DND-41 (cell line): ENCODE data around the gene OTUD4.
"Not testable (repeated sequence)": the region's sequence is repeated elsewhere in the genome, so short reads cannot be mapped to it uniquely, and the experiment has no call there.

ENCODE experiments used
- ATAC-seq: fragments of 200-7000 bp; cut with Tn5 transposase; 3 replicates; pipeline ENCODE4 v1.9.1; 2021; ENCODE audit warnings: low read depth; ENCODE audit not compliant: insufficient read depth
- DNase-seq: peaks from one replicate; pipeline ENCODE4 v3.0.0-alpha.2; 2020
- H2AFZ ChIP-seq: 2 replicates; pipeline ENCODE4 v1.6.0; 2012; ENCODE audit warnings: low read depth, low read length
- H3K27ac ChIP-seq: 2 replicates; pipeline ENCODE4 v1.5.1; 2012; ENCODE audit warnings: low read length, inconsistent platforms
- H3K27me3 ChIP-seq: fragments of 200-600 bp; sonication (generic); 2 replicates; pipeline ENCODE4 v1.6.0; 2012; ENCODE audit warnings: low read length, mild to moderate bottlenecking, inconsistent platforms; ENCODE audit not compliant: insufficient read depth, poor library complexity
- H3K36me3 ChIP-seq: 2 replicates; pipeline ENCODE4 v1.5.1; 2012; ENCODE audit warnings: low read length, inconsistent platforms; ENCODE audit not compliant: insufficient read depth
- H3K4me1 ChIP-seq: 2 replicates; pipeline ENCODE4 v1.5.1; 2012; ENCODE audit warnings: mild to moderate bottlenecking, low read length; ENCODE audit not compliant: insufficient read depth
- H3K4me2 ChIP-seq: 2 replicates; pipeline ENCODE4 v1.6.0; 2012; ENCODE audit warnings: mild to moderate bottlenecking, moderate library complexity, low read length, inconsistent platforms; ENCODE audit not compliant: insufficient read depth
- H3K4me3 ChIP-seq, 2 experiments: fragments of 200-600 bp in 1 of 2; shearing (Covaris generic) in 1 of 2; 2 replicates each; pipeline ENCODE4 v1.5.1; 2012 to 2016; ENCODE audit warnings: inconsistent platforms in 2 of 2, low read length in 2 of 2, mild to moderate bottlenecking in 2 of 2, low read depth in 1 of 2, moderate library complexity in 1 of 2
- H3K79me2 ChIP-seq: 2 replicates; pipeline ENCODE4 v1.6.0; 2012; ENCODE audit warnings: low read length, inconsistent platforms; ENCODE audit not compliant: insufficient read depth
- H3K9ac ChIP-seq: 2 replicates; pipeline ENCODE4 v1.6.0; 2012; ENCODE audit warnings: low read depth, mild to moderate bottlenecking, inconsistent platforms, low read length, moderate library complexity
- H3K9me3 ChIP-seq: 2 replicates; pipeline ENCODE4 v1.5.1; 2012; ENCODE audit warnings: low read length, moderate library complexity, mild to moderate bottlenecking, inconsistent platforms; ENCODE audit not compliant: insufficient read depth, severe bottlenecking
- H4K20me1 ChIP-seq: 2 replicates; pipeline ENCODE4 v1.6.0; 2012; ENCODE audit warnings: low read length; ENCODE audit not compliant: insufficient read depth
- CTCF ChIP-seq: IDR thresholded peaks from 2 replicates; pipeline ENCODE4 v1.5.1; 2012; ENCODE audit warnings: borderline replicate concordance, low read length, moderate library complexity, mild to moderate bottlenecking; ENCODE audit not compliant: poor library complexity, severe bottlenecking; ENCODE audit errors: extremely low read depth
- EZH2 ChIP-seq: IDR thresholded peaks from 3 replicates; pipeline ENCODE4 v1.6.1; 2012; ENCODE audit warnings: borderline replicate concordance, low read depth, mild to moderate bottlenecking, moderate library complexity, low read length, inconsistent platforms; ENCODE audit not compliant: severe bottlenecking

The OTUD4 gene

GRCh38 chr4:145182222-145182621, 1.8 kb upstream of the OTUD4 start:
- Histone ChIP-seq H3K9ac (no peak overlapping the region), H3K4me3 (no peak overlapping the region), H4K20me1 (peaks cover 20% of the 10 kb centered on the region), H3K4me1 (peaks cover 22% of the 10 kb centered on the region), H3K9me3 (no peaks in the 10 kb centered on the region), H3K79me2 (peaks cover 31% of the 10 kb centered on the region), H3K36me3 (no peaks in the 10 kb centered on the region), H2AFZ (no peak overlapping the region), H3K4me2 (no peak overlapping the region), H3K27ac (no peak overlapping the region), H3K27me3 (peaks cover 2% of the 10 kb centered on the region)
- no peak for TF ChIP-seq EZH2
- TF ChIP-seq CTCF, result no peak
- ATAC-seq (no peak), DNase-seq (no peak)

- Histone ChIP-seq H3K36me3 (peaks cover 3% of the 10 kb centered on the region; the same call in 1 of the 2 replicates), H3K27me3 (peaks cover under 1% of the 10 kb centered on the region), H2AFZ (peak overlapping the region; percentile 86), H3K9ac (peak overlapping the region; percentile 80), H3K4me1 (peaks cover 29% of the 10 kb centered on the region), H3K4me2 (peak overlapping the region; percentile 82), H3K9me3 (no peaks in the 10 kb centered on the region), H3K4me3 (peak overlapping the region; percentile 30 to 68), H3K27ac (peak overlapping the region; percentile 76), H4K20me1 (peaks cover 27% of the 10 kb centered on the region), H3K79me2 (peaks cover 42% of the 10 kb centered on the region)
- TF ChIP-seq EZH2 (no peak), CTCF (no peak)
- DNase-seq, result no peak
- ATAC-seq, result no peak; the same call in 2 of the 3 replicates
Measured at GRCh38 chr4:145181091-145181501, 707 bp upstream of the OTUD4 start.

- peak; percentile 20; the same call in 2 of the 3 replicates for ATAC-seq
- peak overlapping the region; percentile 62 to 68; a peak in 3 of 4 replicates for H3K4me3 ChIP-seq
- peak overlapping the region; percentile 89 for H3K4me2 ChIP-seq
- H4K20me1 ChIP-seq, result peaks cover 36% of the 10 kb centered on the region
- H3K27ac ChIP-seq, result peak overlapping the region; percentile 74
- H3K27me3 ChIP-seq, H3K9me3 ChIP-seq, H3K36me3 ChIP-seq, DNase-seq: not testable (repeated sequence)
- H2AFZ ChIP-seq, result peak overlapping the region; percentile 69
- H3K9ac ChIP-seq, result peak overlapping the region; percentile 80
- peaks cover 34% of the 10 kb centered on the region for H3K4me1 ChIP-seq
- peaks cover 54% of the 10 kb centered on the region for H3K79me2 ChIP-seq
Measured at GRCh38 chr4:145179861-145180297, 510 bp downstream of the OTUD4 start.

GRCh38 chr4:145179281-145179860, 1.0 kb downstream of the OTUD4 start:
- peak; percentile 22 for ATAC-seq
- no peaks in the 10 kb centered on the region for H3K9me3 ChIP-seq
- H3K4me2 ChIP-seq, result peak overlapping the region; percentile 89
- H3K79me2 ChIP-seq, result peaks cover 59% of the 10 kb centered on the region
- no peak for TF ChIP-seq EZH2
- no peak for TF ChIP-seq CTCF
- peak overlapping the region; percentile 54 to 68 for H3K4me3 ChIP-seq
- H3K27ac ChIP-seq, result peak overlapping the region; percentile 74
- H3K27me3 ChIP-seq, result no peaks in the 10 kb centered on the region
- peaks cover 34% of the 10 kb centered on the region for H3K4me1 ChIP-seq
- peak overlapping the region; percentile 69 for H2AFZ ChIP-seq
- H3K36me3 ChIP-seq, result peaks cover 11% of the 10 kb centered on the region
- peak overlapping the region; percentile 80 for H3K9ac ChIP-seq
- peaks cover 40% of the 10 kb centered on the region for H4K20me1 ChIP-seq
- DNase-seq, result peak; percentile 54
